C4-2B (cell line): ENCODE data around the gene CHST9.

ENCODE experiments used
- CTCF ChIP-seq: fragments of 450-650 bp; conservative IDR thresholded peaks from 2 replicates; pipeline ENCODE4 v1.5.1; 2017; ENCODE audit warnings: mild to moderate bottlenecking
- ZFX ChIP-seq: fragments of 450-650 bp; IDR thresholded peaks from 2 replicates; pipeline ENCODE4 v1.6.1; 2017

GRCh38 chr18:27030421-27030820 lies 154.7 kb downstream of the CHST9 start:
- no peak for TF ChIP-seq CTCF
- no peak for TF ChIP-seq ZFX
